HG02623 (cell line): ENCODE measurements around the gene SPDYE2B.
"Not testable (repeated sequence)": the region's sequence is repeated elsewhere in the genome, so short reads cannot be mapped to it uniquely, and the experiment has no call there.

Experiments used
- ATAC-seq: cut with Tn5 transposase; IDR thresholded peaks from one replicate; pipeline ENCODE4 v1.9.1; 2021; ENCODE audit warnings: moderate library complexity; ENCODE audit not compliant: unreplicated experiment

SPDYE2B gene

GRCh38 chr7:102642691-102643090, 7.4 kb upstream of the SPDYE2B start, which contains the start of gene UPK3BL1:
UPK3BL1 (minus strand) TSS chr7:102642791; CDS start chr7:102642741, 50 bp downstream.
- ATAC-seq: not testable (repeated sequence)

- ATAC-seq: not testable (repeated sequence)
These were observed 6.7 kb upstream of the SPDYE2B start for GRCh38 chr7:102643404-102643803.

- ATAC-seq: not testable (repeated sequence)
These were observed 2.3 kb upstream of the SPDYE2B start for GRCh38 chr7:102647813-102648212.

- not testable (repeated sequence) for ATAC-seq
These were observed 14.6 kb downstream of the SPDYE2B start for GRCh38 chr7:102664765-102665164.

- ATAC-seq: not testable (repeated sequence)
These were observed 16.7 kb downstream of the SPDYE2B start for GRCh38 chr7:102666850-102667249.

- not testable (repeated sequence) for ATAC-seq
These were observed 17.4 kb downstream of the SPDYE2B start for GRCh38 chr7:102667523-102667922.

GRCh38 chr7:102671166-102671955, 21.2 kb downstream of the SPDYE2B start, which contains the start of gene POLR2J2:
POLR2J2 (minus strand) TSS chr7:102671663; CDS start chr7:102671601, 62 bp downstream.
- peak; percentile 80 for ATAC-seq

GRCh38 chr7:102671956-102672307, 21.8 kb downstream of the SPDYE2B start:
- ATAC-seq: peak; percentile 23

GRCh38 chr7:102673447-102674067, 23.4 kb downstream of the SPDYE2B start:
- not testable (repeated sequence) for ATAC-seq

GRCh38 chr7:102675545-102675944, 25.4 kb downstream of the SPDYE2B start:
- ATAC-seq: not testable (repeated sequence)

GRCh38 chr7:102680780-102681179, 30.7 kb downstream of the SPDYE2B start:
- ATAC-seq: not testable (repeated sequence)

GRCh38 chr7:102682560-102682959, 32.4 kb downstream of the SPDYE2B start:
- not testable (repeated sequence) for ATAC-seq

GRCh38 chr7:102688299-102689036, 38.3 kb downstream of the SPDYE2B start:
- peak; percentile 54 for ATAC-seq

- ATAC-seq: peak; percentile 70
These were observed 39.5 kb downstream of the SPDYE2B start for GRCh38 chr7:102689436-102690282.

- ATAC-seq: not testable (repeated sequence)
These were observed 40.5 kb downstream of the SPDYE2B start for GRCh38 chr7:102690602-102691001.

GRCh38 chr7:102694008-102694407, 43.9 kb downstream of the SPDYE2B start:
- not testable (repeated sequence) for ATAC-seq

- ATAC-seq: peak; percentile 43
These were observed 45.0 kb downstream of the SPDYE2B start for GRCh38 chr7:102695033-102695552.

- not testable (repeated sequence) for ATAC-seq
These were observed 45.9 kb downstream of the SPDYE2B start for GRCh38 chr7:102696009-102696408.

GRCh38 chr7:102697642-102698512, 47.8 kb downstream of the SPDYE2B start:
- not testable (repeated sequence) for ATAC-seq
